Motor neuron (in vitro differentiated cells): ENCODE data around the gene RTP3. TPM values are rescaled to one million over a fixed set of nuclear protein-coding genes. Genes with fewer than 3 reads are reported as not detected.

Experiments used
- ATAC-seq, 8 experiments: fragments of 200-7000 bp; cut with Tn5 transposase; replicated peaks in 6 of 8; 2 replicates each; pipeline ENCODE4 v1.8.0; 2021; ENCODE audit warnings: mild to moderate bottlenecking in 8 of 8, moderate library complexity in 8 of 8
- H3K27ac ChIP-seq, 2 donors: fragments of 250-450 bp; sonication (Bioruptor Pico); 2 replicates each; pipeline ENCODE4 v1.9.0; 2021; ENCODE audit warnings: antibody characterized with exemption in 2 of 2, mild to moderate bottlenecking in 2 of 2, moderate library complexity in 1 of 2
- H3K4me1 ChIP-seq, 2 donors: fragments of 250-450 bp; sonication (Bioruptor Pico); replicated peaks in 1 of 2; 2 replicates each; pipeline ENCODE4 v1.6.1; 2021; ENCODE audit warnings: antibody characterized with exemption in 2 of 2, mild to moderate bottlenecking in 2 of 2, moderate library complexity in 1 of 2
- H3K4me3 ChIP-seq, 5 donors: fragments of 250-450 bp; sonication (Bioruptor Pico); 2 replicates each; pipeline ENCODE4 v1.9.0; 2021; ENCODE audit warnings: antibody characterized with exemption in 5 of 5, mild to moderate bottlenecking in 5 of 5, moderate library complexity in 4 of 5
- WGBS, 10 experiments: fragments of 450-650 bp; shearing (Covaris generic); methylation state at CpG; one replicate each; pipeline ENCODE4 v1.0.0; 2022; 5-methylcytosine and 5-hydroxymethylcytosine counted together
- in situ Hi-C, 9 experiments: fragments of 400-800 bp; cut with MboI; loops; one replicate each; pipeline ENCODE4 v1.15.0; 2021; ENCODE audit warnings: low sequenced_read_pairs in 9 of 9, low pct_unique_long_range_greater_than_20kb in 2 of 9; ENCODE audit not compliant: unreplicated experiment in 9 of 9
- total RNA-seq, 8 experiments: library from RNA; unstranded; fragments of 300-600 nt; gene quantifications; 2 replicates each; pipeline versions ENCODE4 v1.2.3 to v1.2.4, GENCODE V29; 2022

The RTP3 gene
- total RNA-seq, 8 experiments from 2014 or later = 0.28 TPM; not detected in 7

DNA sequence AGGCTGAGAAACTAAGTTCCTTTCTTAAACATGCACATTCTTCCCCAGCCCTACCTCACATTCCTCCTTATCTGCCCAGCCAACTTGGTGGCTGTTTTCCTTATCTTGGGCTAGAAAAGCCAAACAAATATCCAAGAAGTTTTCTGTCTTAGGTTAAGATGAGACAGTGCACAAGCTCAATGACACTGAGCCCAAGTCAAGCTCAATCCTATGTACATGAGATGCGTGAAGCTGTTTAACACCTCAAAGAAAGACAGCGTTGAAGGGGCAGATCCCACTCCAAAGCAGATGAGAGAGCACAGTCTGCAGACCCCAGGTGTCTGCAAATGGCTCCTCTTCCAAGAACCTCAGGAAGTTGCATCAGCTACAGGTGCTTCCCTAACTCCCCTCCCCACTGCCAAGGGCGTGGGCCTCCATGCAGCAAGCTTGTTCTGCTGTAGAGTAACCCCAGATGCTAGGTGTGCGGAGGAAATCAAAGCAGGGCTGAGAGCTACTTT is 51.7 kb downstream of the RTP3 start:
- ATAC-seq = no peak
- no peak overlapping the region for H3K4me3 ChIP-seq
- H3K27ac ChIP-seq = no peak overlapping the region
- in situ Hi-C loops = no loop called here
- H3K4me1 ChIP-seq = no peaks in the 10 kb centered on the region
- WGBS, 10 experiments = 29 to 63% (median 46%) methylated on average over 1 to 4 of the region's 4 CpGs; no CpG with 5 or more reads in 4 of the 10 experiments

DNA sequence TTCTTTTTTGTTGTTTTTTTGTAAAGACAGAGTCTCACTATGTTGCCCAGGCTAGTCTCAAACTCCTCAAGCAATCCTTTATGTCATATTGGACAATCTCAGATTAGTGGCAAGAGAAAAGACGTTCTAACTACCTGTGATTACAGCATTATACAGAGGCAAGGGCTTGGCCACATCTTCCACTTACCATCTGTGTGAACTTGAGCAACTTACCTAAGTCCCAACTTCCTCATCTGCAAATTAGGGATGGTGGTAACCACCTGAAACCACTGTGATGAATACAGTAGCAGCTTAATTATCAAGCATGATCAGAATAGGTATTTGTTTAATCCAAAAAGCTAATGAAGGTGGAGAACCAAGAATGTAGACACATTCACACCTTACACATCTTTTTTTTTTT is 52.2 kb downstream of the RTP3 start:
- no peak for ATAC-seq
- Histone ChIP-seq H3K27ac (no peak overlapping the region), H3K4me1 (no peaks in the 10 kb centered on the region), H3K4me3 (no peak overlapping the region)
- in situ Hi-C loops = no loop called here
- WGBS, 10 experiments = 0 to 100% (median 60%) methylated on average over 1 of the region's 1 CpG; no CpG with 5 or more reads in 1 of the 10 experiments

Other genes with a start within 250 kb of the RTP3 start
- gene CCR2, start 143.9 kb upstream of the RTP3 start, total RNA-seq = under 1 TPM in 4 of 8 experiments, not detected in 4; 0.14 to 0.43 (median 0.23) TPM
- gene CCR5, start 127.0 kb upstream of the RTP3 start, total RNA-seq = under 1 TPM in 4 of 8 experiments, not detected in 4; 0.09 to 0.81 (median 0.40) TPM
- gene CCRL2, start 90.7 kb upstream of the RTP3 start, total RNA-seq = under 1 TPM in 5 of 8 experiments, not detected in 3; 0.13 to 0.77 (median 0.50) TPM
- gene LTF, start 33.1 kb upstream of the RTP3 start, total RNA-seq = 1 to 10 TPM in 4 of 8 experiments, under 1 TPM in 2, not detected in 2; 0.04 to 8.1 (median 1.5) TPM
- gene LRRC2, start 68.3 kb downstream of the RTP3 start, total RNA-seq = 1 to 10 TPM in 3 of 8 experiments, under 1 TPM in 5; 0.05 to 3.7 (median 0.60) TPM
- under 1 TPM in 1 of 8 experiments, not detected in 7; 0.28 TPM for gene FAM240A, start 114.5 kb downstream of the RTP3 start, total RNA-seq
- 1 to 10 TPM in 5 of 8 experiments, under 1 TPM in 3; 0.49 to 3.3 (median 1.5) TPM for gene ALS2CL, start 195.7 kb downstream of the RTP3 start, total RNA-seq
- gene TMIE, start 203.4 kb downstream of the RTP3 start, total RNA-seq = 1 to 10 TPM in 3 of 8 experiments, under 1 TPM in 3, not detected in 2; 0.25 to 2.6 (median 0.82) TPM
- under 1 TPM in 4 of 8 experiments, not detected in 4; 0.08 to 0.85 (median 0.24) TPM for gene PRSS50, start 219.9 kb downstream of the RTP3 start, total RNA-seq